ENCODE results near the gene LPXN. TPM values are rescaled to one million over a fixed set of nuclear protein-coding genes. Genes with fewer than 3 reads are reported as not detected.

LPXN gene
- total RNA-seq, 4 donors from 2014 or later: 5.8 to 14.4 (median 9.4) TPM

- H3K27ac ChIP-seq: no peak overlapping the region
- 77 to 81% methylated on average over 3 of the region's 3 CpGs for WGBS, 2 donors
These were observed 48.9 kb downstream of the LPXN start for GRCh38 chr11:58526721-58527120.

GRCh38 chr11:58525037-58525614 is 50.5 kb downstream of the LPXN start:
- Histone ChIP-seq H3K27ac (no peak overlapping the region), H3K27me3 (no peaks in the 10 kb centered on the region), H3K9me3 (no peaks in the 10 kb centered on the region), H3K36me3 (peaks cover 6 to 13% of the 10 kb centered on the region in 2 donors), H3K4me1 (peaks cover 0 to 4% of the 10 kb centered on the region in 2 donors), H3K4me3 (replicated peaks in 1 of 3) (no peak overlapping the region)
- intact Hi-C loops (cut with DNase I): no loop called here
- DNase-seq: no peak
- TF ChIP-seq CTCF (IDR thresholded peaks at IDR 0.05) (no peak), POLR2A (IDR thresholded peaks at IDR 0.05) (no peak)
- 53 to 65% methylated on average over 6 of the region's 6 CpGs for WGBS, 2 donors

More at GRCh38 chr11:58526721-58527120, 48.9 kb downstream of the LPXN start:
- Histone ChIP-seq H3K4me3 (replicated peaks in 1 of 3) (no peak overlapping the region), H3K4me1 (peaks cover 0 to 4% of the 10 kb centered on the region in 2 donors), H3K9me3 (no peaks in the 10 kb centered on the region), H3K27me3 (no peaks in the 10 kb centered on the region), H3K36me3 (peaks cover 6 to 19% of the 10 kb centered on the region in 2 donors)
- DNase-seq: no peak
- no peak for TF ChIP-seq POLR2A (IDR thresholded peaks at IDR 0.05)
- intact Hi-C loops (cut with DNase I): no loop called here

GRCh38 chr11:58524232-58525036 is 51.2 kb downstream of the LPXN start:
- intact Hi-C loops (cut with DNase I): no loop called here
- WGBS, 2 donors: 21% methylated on average over 7 of the region's 7 CpGs
- Histone ChIP-seq H3K36me3 (peaks cover 6 to 9% of the 10 kb centered on the region in 2 donors), H3K9me3 (no peaks in the 10 kb centered on the region), H3K27me3 (no peaks in the 10 kb centered on the region), H3K4me3 (replicated peaks in 1 of 3) (no peak overlapping the region), H3K27ac (no peak overlapping the region), H3K4me1 (peaks cover 0 to 4% of the 10 kb centered on the region in 2 donors)
- TF ChIP-seq POLR2A (IDR thresholded peaks at IDR 0.05): no peak
- TF ChIP-seq CTCF (IDR thresholded peaks at IDR 0.05): peak in 5 of 6 experiments; percentile 52 to 61 (median 55)
- DNase-seq: peak; percentile 52 to 70

GRCh38 chr11:58513747-58514367 is 61.8 kb downstream of the LPXN start:
- Histone ChIP-seq H3K27ac (no peak overlapping the region), H3K4me1 (no peaks in the 10 kb centered on the region), H3K4me3 (replicated peaks in 1 of 3) (no peak overlapping the region), H3K36me3 (no peaks in the 10 kb centered on the region), H3K9me3 (no peaks in the 10 kb centered on the region), H3K27me3 (no peaks in the 10 kb centered on the region)
- intact Hi-C loops (cut with DNase I): no loop called here
- peak; percentile 14 to 24 for DNase-seq
- 28 to 38% methylated on average over 5 of the region's 5 CpGs for WGBS, 2 donors
- TF ChIP-seq POLR2A (IDR thresholded peaks at IDR 0.05) (no peak), CTCF (IDR thresholded peaks at IDR 0.05) (peak in 5 of 6 experiments; percentile 12 to 56 (median 49))

GRCh38 chr11:58511636-58512035 is 64.0 kb downstream of the LPXN start:
- intact Hi-C loops (cut with DNase I): no loop called here
- no peaks in the 10 kb centered on the region for H3K4me1 ChIP-seq
- no peaks in the 10 kb centered on the region for H3K9me3 ChIP-seq
- H3K36me3 ChIP-seq: no peaks in the 10 kb centered on the region
- no peak for DNase-seq
- H3K4me3 ChIP-seq (replicated peaks in 1 of 3): no peak overlapping the region
- H3K27ac ChIP-seq: no peak overlapping the region
- H3K27me3 ChIP-seq: no peaks in the 10 kb centered on the region
- 90% methylated on average over 3 of the region's 3 CpGs for WGBS, 2 donors
- TF ChIP-seq POLR2A (IDR thresholded peaks at IDR 0.05) (no peak), CTCF (IDR thresholded peaks at IDR 0.05) (no peak)
